Adrenal gland (tissue), 5 donors: ENCODE results near the gene CXCL12.

Source experiments
- CTCF ChIP-seq, 6 experiments: fragments of 450-650 bp in 4 of 6; fragments of 200-600 bp in 2 of 6; sonication (generic) in 1 of 6; IDR thresholded peaks; 1 replicate in 5 of 6; 2 replicates in 1 of 6; pipeline versions ENCODE4 v1.5.1 to v1.8.0; 2016 to 2021; ENCODE audit warnings: antibody characterized with exemption in 6 of 6, mild to moderate bottlenecking in 2 of 6, moderate library complexity in 1 of 6
- POLR2A ChIP-seq, 2 donors: fragments of 450-650 bp; IDR thresholded peaks; one replicate each; pipeline ENCODE4 v1.6.1; 2017; ENCODE audit warnings: antibody characterized with exemption in 2 of 2, mild to moderate bottlenecking in 2 of 2, moderate library complexity in 1 of 2
- donor health status: DM: no; HTN: no; CAD: no.

DNA sequence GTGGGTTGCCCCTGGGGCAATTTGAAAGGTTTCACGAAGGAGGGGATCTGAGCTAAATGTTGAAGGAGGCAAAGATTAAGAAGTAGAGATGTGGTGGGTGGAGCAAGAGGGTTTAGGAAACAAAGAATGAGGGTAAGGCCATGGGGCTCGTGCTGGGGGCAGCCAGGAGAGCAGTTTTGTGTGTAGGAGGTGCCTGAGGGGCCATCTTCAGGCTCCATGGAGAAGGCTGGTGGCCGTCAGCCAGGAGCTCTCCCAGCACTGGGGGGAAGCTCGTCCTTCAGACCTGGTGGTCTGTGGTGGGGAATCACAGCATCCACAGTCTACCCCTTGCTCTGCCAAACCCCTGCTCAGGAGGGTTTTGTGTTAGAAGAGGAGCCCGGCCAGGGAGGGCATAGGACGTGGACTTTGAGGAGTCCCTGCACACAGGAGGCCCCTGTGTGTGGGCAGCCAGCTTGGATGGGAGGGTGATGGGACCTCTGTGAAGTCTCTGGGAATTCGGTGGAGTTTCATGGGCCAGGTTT is 11.8 kb upstream of the CXCL12 start:
- TF ChIP-seq CTCF (IDR thresholded peaks at IDR 0.05) = no peak
- no peak for TF ChIP-seq POLR2A (IDR thresholded peaks at IDR 0.05)
